Endothelial cell (in vitro differentiated cells): ENCODE measurements around the gene SLC16A8. TPM values are rescaled to one million over a fixed set of nuclear protein-coding genes. Genes with fewer than 3 reads are reported as not detected.
"Not testable (repeated sequence)": the region's sequence is repeated elsewhere in the genome, so short reads cannot be mapped to it uniquely, and the experiment has no call there.

Source experiments
- DNase-seq: peaks from one replicate; pipeline ENCODE4 v3.0.0; 2021; ENCODE audit warnings: low spot score
- H3K27ac Mint-ChIP-seq: one replicate; pipeline ENCODE4 v1.8.0; 2021; ENCODE audit warnings: mixed read lengths, inconsistent platforms; ENCODE audit not compliant: unreplicated experiment
- H3K27me3 Mint-ChIP-seq: one replicate; pipeline ENCODE4 v1.8.0; 2021; ENCODE audit warnings: mild to moderate bottlenecking, moderate library complexity, mixed read lengths, inconsistent platforms; ENCODE audit not compliant: unreplicated experiment
- H3K36me3 Mint-ChIP-seq: one replicate; pipeline ENCODE4 v1.8.0; 2021; ENCODE audit warnings: mild to moderate bottlenecking, low read depth, mixed read lengths, inconsistent platforms; ENCODE audit not compliant: unreplicated experiment
- H3K4me1 Mint-ChIP-seq: one replicate; pipeline ENCODE4 v1.8.0; 2021; ENCODE audit warnings: mild to moderate bottlenecking, mixed read lengths, inconsistent platforms; ENCODE audit not compliant: unreplicated experiment
- H3K4me3 Mint-ChIP-seq: one replicate; pipeline ENCODE4 v1.8.0; 2021; ENCODE audit warnings: mild to moderate bottlenecking, mixed read lengths, inconsistent platforms; ENCODE audit not compliant: unreplicated experiment
- H3K9me3 Mint-ChIP-seq: one replicate; pipeline ENCODE4 v1.8.0; 2021; ENCODE audit warnings: mixed read lengths, inconsistent platforms; ENCODE audit not compliant: unreplicated experiment
- total RNA-seq: library from RNA; stranded (reverse); fragmentation: NEBNext Ultra II Directional; extraction: Animal tissue kit (Norgen Biotek cat#: 25700); gene quantifications from one replicate; pipeline ENCODE4 v1.2.1, GENCODE V29; 2021; ENCODE audit not compliant: unreplicated experiment
- TF ChIP-seq, protein P1 (sequence below): fragments of 200-600 bp; sonication (generic); IDR thresholded peaks from one replicate; pipeline ENCODE4 v1.5.0; 2021; ENCODE audit warnings: antibody characterized with exemption; ENCODE audit not compliant: unreplicated experiment

The SLC16A8 gene
- total RNA-seq, 1 donor from 2014 or later = not detected

DNA sequence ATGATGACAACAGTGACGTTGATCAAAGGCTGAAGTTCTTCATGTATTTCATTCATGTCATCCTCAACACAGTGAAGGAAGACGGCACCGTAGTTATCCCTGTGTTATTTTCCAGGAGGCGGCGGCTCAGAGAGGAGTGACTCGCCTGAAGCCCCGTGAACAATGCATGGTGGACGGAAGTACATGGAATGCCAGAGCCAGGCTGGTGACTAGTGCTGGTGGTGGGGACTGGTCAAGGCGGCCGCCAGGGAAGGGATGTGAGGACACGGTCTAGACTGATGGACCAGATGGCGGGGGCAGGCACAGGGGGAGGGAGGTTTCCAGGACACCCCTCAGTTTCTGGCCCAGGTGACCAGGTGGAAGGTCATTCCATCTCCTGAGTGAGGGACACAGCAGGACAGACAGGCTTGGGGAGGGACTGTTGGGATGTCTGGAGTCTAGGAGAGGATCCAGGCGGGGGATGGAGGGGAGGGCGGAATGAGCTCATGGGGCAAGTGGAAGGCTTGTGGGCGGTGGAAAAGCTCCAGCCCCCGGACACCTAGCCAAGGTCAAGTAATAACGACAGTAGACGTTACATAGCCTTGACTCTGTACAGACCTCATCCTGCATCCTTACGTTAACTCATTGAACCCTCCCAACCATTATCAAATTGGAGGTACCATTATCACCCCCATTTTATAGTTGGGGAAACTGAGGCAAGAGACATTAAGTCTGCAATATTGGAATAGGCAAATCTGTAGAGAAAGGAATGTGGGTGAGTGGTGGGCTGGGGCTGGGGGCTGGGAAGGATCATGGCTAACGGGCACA lies 42.8 kb downstream of the SLC16A8 start:
- TF ChIP-seq, protein P1, sequence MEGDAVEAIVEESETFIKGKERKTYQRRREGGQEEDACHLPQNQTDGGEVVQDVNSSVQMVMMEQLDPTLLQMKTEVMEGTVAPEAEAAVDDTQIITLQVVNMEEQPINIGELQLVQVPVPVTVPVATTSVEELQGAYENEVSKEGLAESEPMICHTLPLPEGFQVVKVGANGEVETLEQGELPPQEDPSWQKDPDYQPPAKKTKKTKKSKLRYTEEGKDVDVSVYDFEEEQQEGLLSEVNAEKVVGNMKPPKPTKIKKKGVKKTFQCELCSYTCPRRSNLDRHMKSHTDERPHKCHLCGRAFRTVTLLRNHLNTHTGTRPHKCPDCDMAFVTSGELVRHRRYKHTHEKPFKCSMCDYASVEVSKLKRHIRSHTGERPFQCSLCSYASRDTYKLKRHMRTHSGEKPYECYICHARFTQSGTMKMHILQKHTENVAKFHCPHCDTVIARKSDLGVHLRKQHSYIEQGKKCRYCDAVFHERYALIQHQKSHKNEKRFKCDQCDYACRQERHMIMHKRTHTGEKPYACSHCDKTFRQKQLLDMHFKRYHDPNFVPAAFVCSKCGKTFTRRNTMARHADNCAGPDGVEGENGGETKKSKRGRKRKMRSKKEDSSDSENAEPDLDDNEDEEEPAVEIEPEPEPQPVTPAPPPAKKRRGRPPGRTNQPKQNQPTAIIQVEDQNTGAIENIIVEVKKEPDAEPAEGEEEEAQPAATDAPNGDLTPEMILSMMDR = no peak
- H3K4me3 Mint-ChIP-seq = no peak overlapping the region
- no peaks in the 10 kb centered on the region for H3K9me3 Mint-ChIP-seq
- H3K4me1 Mint-ChIP-seq = peaks cover 7% of the 10 kb centered on the region
- H3K36me3 Mint-ChIP-seq = no peaks in the 10 kb centered on the region
- DNase-seq = no peak
- peaks cover 11% of the 10 kb centered on the region for H3K27me3 Mint-ChIP-seq
- no peak overlapping the region for H3K27ac Mint-ChIP-seq

DNA sequence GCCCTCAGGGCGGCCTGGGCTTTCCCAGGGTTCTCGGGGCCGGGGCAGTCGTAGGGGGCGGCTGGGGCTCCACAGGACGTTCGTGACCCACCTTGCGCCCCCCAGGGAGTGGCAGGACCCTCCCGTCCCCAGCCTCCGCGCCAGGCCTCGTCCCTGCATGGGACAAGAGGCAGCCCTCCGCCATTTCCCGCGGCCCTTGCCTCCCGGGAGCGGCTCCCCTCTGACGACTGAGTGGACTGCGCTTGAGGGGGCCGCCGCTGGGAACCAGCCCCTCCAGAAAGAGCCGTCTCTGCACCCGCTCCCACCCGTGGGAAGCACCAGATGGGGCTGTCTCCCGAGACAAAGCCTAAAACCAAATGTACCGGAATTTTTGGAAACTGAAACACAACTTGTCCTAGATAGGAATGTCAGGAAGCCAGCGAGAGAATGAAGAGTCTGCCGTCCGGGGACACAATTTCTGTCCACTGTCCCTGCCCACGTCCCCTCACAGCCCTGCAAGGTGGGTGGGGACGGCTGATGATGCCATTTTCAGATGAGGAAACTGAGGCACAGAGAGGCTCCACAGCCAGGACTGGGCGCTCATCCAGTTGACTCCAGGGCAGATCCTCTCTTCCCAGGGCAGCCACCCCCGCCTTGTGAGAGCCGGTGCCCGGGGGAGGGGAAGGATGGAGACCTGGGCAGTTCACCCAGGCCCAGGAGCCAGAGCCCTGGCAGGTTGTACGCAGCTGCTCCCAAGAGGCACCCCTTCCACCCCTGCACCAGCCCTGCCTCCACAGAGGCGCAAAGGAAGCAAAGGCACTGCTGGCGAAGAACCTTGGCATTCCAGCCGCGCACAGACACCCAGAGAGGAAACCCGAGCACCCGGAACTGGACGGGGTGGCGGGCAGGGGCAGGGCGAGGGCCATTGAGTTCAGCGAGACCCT lies 44.8 kb downstream of the SLC16A8 start:
- Mint-ChIP-seq H3K27ac (no peak overlapping the region), H3K4me1 (peaks cover 12% of the 10 kb centered on the region), H3K9me3 (no peaks in the 10 kb centered on the region), H3K4me3 (no peak overlapping the region), H3K27me3 (peaks cover 11% of the 10 kb centered on the region), H3K36me3 (no peaks in the 10 kb centered on the region)
- TF ChIP-seq, protein P1 = no peak
- no peak for DNase-seq

GRCh38 chr22:38038426-38038825 lies 45.6 kb downstream of the SLC16A8 start:
- H3K4me1 Mint-ChIP-seq = peaks cover 15% of the 10 kb centered on the region
- peaks cover 16% of the 10 kb centered on the region for H3K27me3 Mint-ChIP-seq
- no peaks in the 10 kb centered on the region for H3K9me3 Mint-ChIP-seq
- H3K4me3 Mint-ChIP-seq = no peak overlapping the region
- TF ChIP-seq, protein P1 = no peak
- no peak overlapping the region for H3K27ac Mint-ChIP-seq
- DNase-seq = no peak
- H3K36me3 Mint-ChIP-seq = no peaks in the 10 kb centered on the region

- not testable (repeated sequence) for H3K9me3 Mint-ChIP-seq, H3K36me3 Mint-ChIP-seq, H3K27ac Mint-ChIP-seq, H3K4me3 Mint-ChIP-seq, DNase-seq
- Mint-ChIP-seq H3K4me1 (peaks cover 15% of the 10 kb centered on the region), H3K27me3 (peaks cover 16% of the 10 kb centered on the region)
Observed at GRCh38 chr22:38037367-38038150, 46.4 kb downstream of the SLC16A8 start.
